Hepatocyte (in vitro differentiated cells): ENCODE measurements around the gene SRD5A1.

Experiments
- EZH2 ChIP-seq: fragments of 200-600 bp; sonication (generic); IDR thresholded peaks from 2 replicates; pipeline ENCODE4 v1.6.1; 2016; ENCODE audit warnings: antibody characterized with exemption, mild to moderate bottlenecking, borderline replicate concordance
- TF ChIP-seq, protein P1 (sequence below): fragments of 200-600 bp; sonication (generic); IDR thresholded peaks from 2 replicates; pipeline ENCODE4 v1.5.1; 2016; ENCODE audit warnings: antibody characterized with exemption, mild to moderate bottlenecking; ENCODE audit not compliant: poor library complexity

DNA sequence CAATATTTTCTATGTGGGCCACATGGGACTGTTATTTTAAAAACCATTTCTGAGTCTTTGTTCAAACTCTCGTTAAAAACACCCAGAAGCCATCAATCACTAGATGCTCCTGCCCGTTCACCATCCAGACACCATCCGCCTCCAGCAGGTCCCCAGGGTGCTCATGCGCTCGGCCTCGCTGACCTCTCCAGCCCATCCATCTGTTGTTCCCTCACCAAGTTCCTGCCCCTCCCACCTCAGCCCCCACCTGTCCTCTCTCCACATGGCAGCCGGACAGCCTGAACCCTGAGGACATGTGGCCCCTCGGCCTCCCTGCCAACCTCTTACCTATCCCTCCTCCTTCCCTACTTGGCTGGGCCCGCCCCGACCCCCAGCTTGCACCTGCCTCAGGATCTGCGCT, 32.0 kb upstream of the SRD5A1 start:
- no peak for TF ChIP-seq EZH2
- TF ChIP-seq, protein P1, sequence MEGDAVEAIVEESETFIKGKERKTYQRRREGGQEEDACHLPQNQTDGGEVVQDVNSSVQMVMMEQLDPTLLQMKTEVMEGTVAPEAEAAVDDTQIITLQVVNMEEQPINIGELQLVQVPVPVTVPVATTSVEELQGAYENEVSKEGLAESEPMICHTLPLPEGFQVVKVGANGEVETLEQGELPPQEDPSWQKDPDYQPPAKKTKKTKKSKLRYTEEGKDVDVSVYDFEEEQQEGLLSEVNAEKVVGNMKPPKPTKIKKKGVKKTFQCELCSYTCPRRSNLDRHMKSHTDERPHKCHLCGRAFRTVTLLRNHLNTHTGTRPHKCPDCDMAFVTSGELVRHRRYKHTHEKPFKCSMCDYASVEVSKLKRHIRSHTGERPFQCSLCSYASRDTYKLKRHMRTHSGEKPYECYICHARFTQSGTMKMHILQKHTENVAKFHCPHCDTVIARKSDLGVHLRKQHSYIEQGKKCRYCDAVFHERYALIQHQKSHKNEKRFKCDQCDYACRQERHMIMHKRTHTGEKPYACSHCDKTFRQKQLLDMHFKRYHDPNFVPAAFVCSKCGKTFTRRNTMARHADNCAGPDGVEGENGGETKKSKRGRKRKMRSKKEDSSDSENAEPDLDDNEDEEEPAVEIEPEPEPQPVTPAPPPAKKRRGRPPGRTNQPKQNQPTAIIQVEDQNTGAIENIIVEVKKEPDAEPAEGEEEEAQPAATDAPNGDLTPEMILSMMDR: no peak
